Endothelial cell of umbilical vein (primary cell): ENCODE results near the gene CEP250. TPM values are rescaled to one million over a fixed set of nuclear protein-coding genes. Genes with fewer than 3 reads are reported as not detected.

Experiments used
- BruUV-seq: library from RNA; stranded (reverse); fragments of 400-500 nt; replicated peaks from 2 replicates; lab custom pipeline; 2021; lab: Mats Ljungman, UMichigan
- CTCF ChIA-PET: fragments of 300-600, 350-600 bp; sonication (Branson Sonifier 250); formaldehyde crosslinking; loops from one replicate; lab custom pipeline; 2021; ENCODE audit warnings: antibody characterized with exemption, inconsistent platforms; lab: Charles Lee
- POLR2A ChIA-PET: fragments of 300-600, 350-600 bp; sonication (Branson Sonifier 250); formaldehyde crosslinking; loops from one replicate; lab custom pipeline; 2021; ENCODE audit warnings: antibody characterized with exemption, inconsistent platforms; lab: Charles Lee
- DNase-seq: peaks from one replicate; pipeline ENCODE4 v3.0.0-alpha.2; 2011; ENCODE audit warnings: low read depth, low spot score
- FAIRE-seq: peaks from 2 replicates; lab custom pipeline; 2011; peaks lifted over from hg19 to GRCh38; lab: Jason Lieb, UNC
- H2AFZ ChIP-seq: 2 replicates; pipeline ENCODE4 v1.6.0; 2012; ENCODE audit warnings: low read depth, low read length, control low read depth, inconsistent platforms
- H3K27ac ChIP-seq: 2 replicates; pipeline ENCODE4 v1.5.1; 2011; ENCODE audit warnings: low read depth, mild to moderate bottlenecking, control low read depth, low read length, moderate library complexity; ENCODE audit not compliant: insufficient read depth
- H3K27me3 ChIP-seq, 2 experiments: 2 replicates each; pipeline versions ENCODE4 v1.6.0 to v1.6.1; 2011; ENCODE audit warnings: low read length in 2 of 2, mixed read lengths in 1 of 2; ENCODE audit not compliant: control insufficient read depth in 2 of 2, insufficient read depth in 2 of 2
- H3K36me3 ChIP-seq, 2 experiments: 2 replicates in 1 of 2; 3 replicates in 1 of 2; pipeline ENCODE4 v1.5.1; 2011; ENCODE audit warnings: low read length in 2 of 2, mild to moderate bottlenecking in 1 of 2, moderate library complexity in 1 of 2; ENCODE audit not compliant: control insufficient read depth in 2 of 2, insufficient read depth in 2 of 2; ENCODE audit errors: extremely low read depth in 1 of 2
- H3K4me1 ChIP-seq: 3 replicates; pipeline ENCODE4 v1.5.1; 2011; ENCODE audit warnings: mild to moderate bottlenecking, low read length; ENCODE audit not compliant: control insufficient read depth, insufficient read depth; ENCODE audit errors: extremely low read depth
- H3K4me2 ChIP-seq: 2 replicates; pipeline ENCODE4 v1.6.1; 2011; ENCODE audit warnings: low read length, control low read depth, mixed read lengths; ENCODE audit not compliant: insufficient read depth
- H3K4me3 ChIP-seq, 3 experiments: fragments of 200-600 bp in 1 of 3; sonication (generic), shearing (Covaris generic) in 1 of 3; replicated peaks in 1 of 3; 2 replicates each; pipeline ENCODE4 v1.5.1; 2011 to 2016; ENCODE audit warnings: control low read depth in 3 of 3, low read length in 3 of 3, mild to moderate bottlenecking in 2 of 3, inconsistent platforms in 1 of 3, low read depth in 1 of 3, moderate library complexity in 1 of 3; ENCODE audit not compliant: insufficient read depth in 1 of 3
- H3K79me2 ChIP-seq: 2 replicates; pipeline ENCODE4 v1.6.0; 2012; ENCODE audit warnings: low read length, inconsistent platforms; ENCODE audit not compliant: control insufficient read depth, insufficient read depth
- H3K9ac ChIP-seq: replicated peaks from 2 replicates; pipeline ENCODE3; 2011; ENCODE audit warnings: low read length, control low read depth; ENCODE audit not compliant: insufficient read depth; ENCODE audit errors: extremely low read depth
- H3K9me1 ChIP-seq: replicated peaks from 3 replicates; pipeline ENCODE4 v1.6.0; 2011; ENCODE audit warnings: mild to moderate bottlenecking, low read length; ENCODE audit not compliant: control insufficient read depth, insufficient read depth; ENCODE audit errors: extremely low read depth
- H3K9me3 ChIP-seq: replicated peaks from 2 replicates; pipeline ENCODE4 v1.5.1; 2012; ENCODE audit warnings: low read length, inconsistent platforms; ENCODE audit not compliant: control insufficient read depth, insufficient read depth
- H4K20me1 ChIP-seq: replicated peaks from 2 replicates; pipeline ENCODE3; 2011; ENCODE audit warnings: mild to moderate bottlenecking, low read length; ENCODE audit not compliant: control insufficient read depth, insufficient read depth; ENCODE audit errors: extremely low read depth
- EZH2 ChIP-seq: IDR thresholded peaks from 2 replicates; pipeline ENCODE4 v1.6.1; 2012; ENCODE audit warnings: borderline replicate concordance, low read depth, mild to moderate bottlenecking, moderate library complexity, low read length, inconsistent platforms; ENCODE audit not compliant: severe bottlenecking
- FOS ChIP-seq: IDR thresholded peaks from 2 replicates; pipeline ENCODE4 v1.6.1; 2011; ENCODE audit warnings: mild to moderate bottlenecking, low read length, moderate library complexity, borderline replicate concordance; ENCODE audit not compliant: insufficient read depth
- GATA2 ChIP-seq: IDR thresholded peaks from 2 replicates; pipeline ENCODE4 v1.7.0; 2011; ENCODE audit warnings: low read depth, mild to moderate bottlenecking, moderate library complexity, mixed read lengths, low read length; ENCODE audit not compliant: insufficient read length, insufficient read depth
- JUN ChIP-seq: IDR thresholded peaks from 2 replicates; pipeline ENCODE4 v1.6.1; 2011; ENCODE audit warnings: borderline replicate concordance, low read depth; ENCODE audit not compliant: insufficient read length, insufficient read depth
- MYC ChIP-seq: IDR thresholded peaks from one replicate; pipeline ENCODE4 v1.6.1; 2011; ENCODE audit warnings: mild to moderate bottlenecking, low read depth, low read length
- POLR2A ChIP-seq: IDR thresholded peaks from 2 replicates; pipeline ENCODE4 v1.6.1; 2012; ENCODE audit warnings: low read depth, mild to moderate bottlenecking, control low read depth, low read length
- POLR2AphosphoS5 ChIP-seq: IDR thresholded peaks from 2 replicates; pipeline ENCODE4 v1.6.1; 2012; ENCODE audit warnings: low read depth, mild to moderate bottlenecking, control low read depth, low read length, moderate library complexity; ENCODE audit not compliant: insufficient read depth
- dilution Hi-C: fragments of 300-500 bp; cut with MboI; formaldehyde crosslinking; loops from one replicate; pipeline ENCODE4 v1.15.0; 2019; ENCODE audit warnings: low sequenced_read_pairs; ENCODE audit not compliant: extremely low pct_ligation_motif_present
- intact Hi-C: fragments of 100-400 bp; cut with micrococcal nuclease; formaldehyde crosslinking; loops from one replicate; pipeline ENCODE4 v1.10.0; 2022
- polyA plus RNA-seq, 4 experiments: library from polyadenylated mRNA; depleted of rRNA in 3 of 4; stranded (reverse) in 3 of 4; unstranded in 1 of 4; fragments of >200 nt; gene quantifications; 2 replicates each; pipeline versions ENCODE4 v1.2.1 to v1.2.3, GENCODE V29; 2011 to 2012; ENCODE audit warnings: missing spikeins in 1 of 4
- total RNA-seq: library from RNA; stranded (reverse); gene quantifications from 2 replicates; pipeline ENCODE4 v1.2.3, GENCODE V29; 2021
- TF ChIP-seq, protein P1 (sequence below): IDR thresholded peaks from 2 replicates; pipeline ENCODE4 v1.6.1; 2011; ENCODE audit not compliant: insufficient read depth, insufficient read length
- TF ChIP-seq, protein P2 (sequence below), 2 donors: IDR thresholded peaks; 1 replicate in 1 of 2; 2 replicates in 1 of 2; pipeline ENCODE4 v1.5.1; 2011; ENCODE audit warnings: low read length in 2 of 2, mild to moderate bottlenecking in 2 of 2, moderate library complexity in 2 of 2, control low read depth in 1 of 2, inconsistent platforms in 1 of 2, low read depth in 1 of 2; ENCODE audit not compliant: insufficient read depth in 1 of 2; ENCODE audit errors: extremely low read depth in 1 of 2

The CEP250 gene
- total and polyA plus RNA-seq, 2 donors (not counting 3 experiments of a cell fraction or from before 2014, with no cell fraction given), result 5.3 to 58.9 TPM

DNA sequence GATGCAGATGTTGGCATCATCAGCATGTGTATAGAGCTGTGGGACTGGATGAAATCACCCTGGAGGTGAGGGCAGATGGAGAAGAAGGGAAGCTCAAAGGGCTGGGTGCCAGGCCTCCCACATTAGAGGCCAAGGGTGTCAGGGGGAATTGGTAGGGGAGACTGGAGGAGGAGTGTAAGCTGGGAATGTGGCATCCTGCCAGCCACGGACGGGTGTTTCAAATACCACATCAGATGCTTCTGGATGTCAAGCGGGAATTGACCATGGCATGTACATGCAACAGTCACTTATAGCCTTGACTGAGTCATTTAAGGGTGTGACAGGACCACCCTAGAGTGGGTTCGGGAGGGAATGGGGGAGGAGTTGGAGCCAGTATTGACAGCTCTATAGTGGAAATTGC, 96.1 kb downstream of the CEP250 start:
- dilution Hi-C loops (no loop called here), intact Hi-C loops (no loop called here)
- H3K4me3 ChIP-seq, result no peak overlapping the region
- H3K9me1 ChIP-seq, result no peaks in the 10 kb centered on the region
- H2AFZ ChIP-seq, result no peak overlapping the region
- POLR2A ChIA-PET, result no interaction called here
- FAIRE-seq (no peak), DNase-seq (no peak)
- peaks cover 12 to 42% of the 10 kb centered on the region in 2 experiments for H3K36me3 ChIP-seq
- BruUV-seq, result no TSS peak
- H3K9me3 ChIP-seq, result no peaks in the 10 kb centered on the region
- CTCF ChIA-PET, result no interaction called here
- H3K79me2 ChIP-seq, result no peaks in the 10 kb centered on the region
- H3K4me1 ChIP-seq, result no peaks in the 10 kb centered on the region
- H3K27ac ChIP-seq, result no peak overlapping the region
- TF ChIP-seq, protein P1, sequence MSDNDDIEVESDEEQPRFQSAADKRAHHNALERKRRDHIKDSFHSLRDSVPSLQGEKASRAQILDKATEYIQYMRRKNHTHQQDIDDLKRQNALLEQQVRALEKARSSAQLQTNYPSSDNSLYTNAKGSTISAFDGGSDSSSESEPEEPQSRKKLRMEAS, result no peak
- TF ChIP-seq GATA2 (no peak), EZH2 (no peak), POLR2AphosphoS5 (no peak)
- H4K20me1 ChIP-seq, result no peaks in the 10 kb centered on the region
- H3K4me2 ChIP-seq, result no peak overlapping the region
- no peak overlapping the region for H3K9ac ChIP-seq
- no peaks in the 10 kb centered on the region for H3K27me3 ChIP-seq

DNA sequence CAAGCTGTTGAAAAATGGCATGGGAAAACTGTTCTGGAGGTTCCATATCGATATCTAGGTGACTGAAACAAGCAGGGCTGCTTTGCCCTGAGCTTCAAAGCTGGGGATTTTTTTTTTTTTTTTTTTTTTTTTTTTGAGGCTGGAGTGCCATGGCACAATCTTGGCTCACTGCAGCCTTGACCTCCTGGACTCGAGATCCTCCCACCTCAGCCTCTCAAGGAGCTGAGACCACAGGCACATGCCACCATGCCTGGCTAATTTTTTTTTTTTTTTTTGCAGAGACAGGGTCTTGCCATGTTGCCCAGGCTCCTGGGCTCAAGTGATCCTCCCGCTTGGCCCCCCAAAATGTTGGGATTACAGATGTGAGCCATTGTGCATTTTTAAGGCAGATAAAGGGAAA, 97.5 kb downstream of the CEP250 start:
- POLR2A ChIA-PET, result no interaction called here
- Histone ChIP-seq H3K36me3 (peaks cover 12 to 50% of the 10 kb centered on the region in 2 experiments), H3K4me3 (no peak overlapping the region), H3K79me2 (no peaks in the 10 kb centered on the region), H3K4me1 (no peaks in the 10 kb centered on the region), H3K9me1 (no peaks in the 10 kb centered on the region), H3K9ac (no peak overlapping the region), H3K4me2 (no peak overlapping the region), H4K20me1 (no peaks in the 10 kb centered on the region), H2AFZ (no peak overlapping the region), H3K9me3 (no peaks in the 10 kb centered on the region), H3K27me3 (no peaks in the 10 kb centered on the region), H3K27ac (no peak overlapping the region)
- TF ChIP-seq POLR2AphosphoS5 (no peak), MYC (no peak), POLR2A (no peak), GATA2 (no peak), EZH2 (no peak), JUN (no peak), FOS (no peak)
- TF ChIP-seq, protein P1, result no peak
- TF ChIP-seq, protein P2, sequence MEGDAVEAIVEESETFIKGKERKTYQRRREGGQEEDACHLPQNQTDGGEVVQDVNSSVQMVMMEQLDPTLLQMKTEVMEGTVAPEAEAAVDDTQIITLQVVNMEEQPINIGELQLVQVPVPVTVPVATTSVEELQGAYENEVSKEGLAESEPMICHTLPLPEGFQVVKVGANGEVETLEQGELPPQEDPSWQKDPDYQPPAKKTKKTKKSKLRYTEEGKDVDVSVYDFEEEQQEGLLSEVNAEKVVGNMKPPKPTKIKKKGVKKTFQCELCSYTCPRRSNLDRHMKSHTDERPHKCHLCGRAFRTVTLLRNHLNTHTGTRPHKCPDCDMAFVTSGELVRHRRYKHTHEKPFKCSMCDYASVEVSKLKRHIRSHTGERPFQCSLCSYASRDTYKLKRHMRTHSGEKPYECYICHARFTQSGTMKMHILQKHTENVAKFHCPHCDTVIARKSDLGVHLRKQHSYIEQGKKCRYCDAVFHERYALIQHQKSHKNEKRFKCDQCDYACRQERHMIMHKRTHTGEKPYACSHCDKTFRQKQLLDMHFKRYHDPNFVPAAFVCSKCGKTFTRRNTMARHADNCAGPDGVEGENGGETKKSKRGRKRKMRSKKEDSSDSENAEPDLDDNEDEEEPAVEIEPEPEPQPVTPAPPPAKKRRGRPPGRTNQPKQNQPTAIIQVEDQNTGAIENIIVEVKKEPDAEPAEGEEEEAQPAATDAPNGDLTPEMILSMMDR (IDR thresholded peaks at IDR 0.05; ENCODE audit: extremely low read depth in 1 of 2, insufficient read depth in 1 of 2, low read depth in 1 of 2, low read length in 2 of 2), result no peak
- intact Hi-C loops (no loop called here), dilution Hi-C loops (no loop called here)
- FAIRE-seq (no peak), DNase-seq (no peak)
- CTCF ChIA-PET, result interaction anchor here (0.9 kb wide), 1 partner anchor 66 kb away, joined by 3 read pairs; no protein-coding TSS in a partner anchor
- no TSS peak for BruUV-seq
